ENCODE results near the gene RAD51B. TPM values are rescaled to one million over a fixed set of nuclear protein-coding genes. Genes with fewer than 3 reads are reported as not detected.

Gene RAD51B
- total and polyA plus RNA-seq, 7 donors, result 2.4 to 24.4 (median 7.1) TPM

GRCh38 chr14:68668028-68668427 is 848.4 kb downstream of the RAD51B start:
- Histone ChIP-seq H3K4me1 (peaks cover 0 to 100% (median 96%) of the 10 kb centered on the region in 4 donors), H3K36me3 (no peaks in the 10 kb centered on the region), H3K9me3 (no peaks in the 10 kb centered on the region), H3K4me3 (no peak overlapping the region), H3K27me3 (no peaks in the 10 kb centered on the region), H3K27ac (peak overlapping the region; percentile 70 to 88 (median 81))
- WGBS, 2 donors, result 95 to 97% methylated on average over 4 of the region's 4 CpGs
- intact Hi-C loops (cut with DNase I), result loop anchor here (5.0 to 10.0 kb wide), 4 partner anchors 76 to 723 kb away; no protein-coding TSS in a partner anchor
- TF ChIP-seq POLR2A (IDR thresholded peaks at IDR 0.05) (no peak), CTCF (IDR thresholded peaks at IDR 0.05) (no peak), EP300 (IDR thresholded peaks at IDR 0.05) (no peak), POLR2AphosphoS5 (IDR thresholded peaks at IDR 0.05) (no peak)
- no peak for DNase-seq

- DNase-seq, result no peak
- intact Hi-C loops (cut with DNase I), result loop anchor here (5.0 to 10.0 kb wide), 4 partner anchors 76 to 724 kb away; no protein-coding TSS in a partner anchor
- H3K4me1 ChIP-seq, result peaks cover 0 to 98% (median 94%) of the 10 kb centered on the region in 4 donors
Measured at GRCh38 chr14:68668531-68668930, 849.0 kb downstream of the RAD51B start.

GRCh38 chr14:68669111-68669511 is 849.5 kb downstream of the RAD51B start:
- H3K27ac ChIP-seq, result peak overlapping the region; percentile 70 to 88 (median 81)
- no peak overlapping the region for H3K4me3 ChIP-seq
- H3K36me3 ChIP-seq, result no peaks in the 10 kb centered on the region
- peaks cover 0 to 92% (median 89%) of the 10 kb centered on the region in 4 donors for H3K4me1 ChIP-seq
- intact Hi-C loops (cut with DNase I), result loop anchor here (5.0 to 10.0 kb wide), 4 partner anchors 77 to 724 kb away; no protein-coding TSS in a partner anchor
- no peak for TF ChIP-seq EP300 (IDR thresholded peaks at IDR 0.05)
- TF ChIP-seq POLR2AphosphoS5 (IDR thresholded peaks at IDR 0.05), result no peak
- TF ChIP-seq POLR2A (IDR thresholded peaks at IDR 0.05), result no peak
- TF ChIP-seq CTCF (IDR thresholded peaks at IDR 0.05), result no peak
- no peaks in the 10 kb centered on the region for H3K27me3 ChIP-seq
- WGBS, 2 donors, result 54 to 78% methylated on average over 3 of the region's 3 CpGs
- no peaks in the 10 kb centered on the region for H3K9me3 ChIP-seq
- peak; percentile 44 for DNase-seq

More at GRCh38 chr14:68668531-68668930, 849.0 kb downstream of the RAD51B start:
- no peaks in the 10 kb centered on the region for H3K27me3 ChIP-seq
- no peak for TF ChIP-seq POLR2A (IDR thresholded peaks at IDR 0.05)
- TF ChIP-seq CTCF (IDR thresholded peaks at IDR 0.05), result no peak
- no peak for TF ChIP-seq EP300 (IDR thresholded peaks at IDR 0.05)
- TF ChIP-seq POLR2AphosphoS5 (IDR thresholded peaks at IDR 0.05), result no peak
- H3K9me3 ChIP-seq, result no peaks in the 10 kb centered on the region
- peak overlapping the region; percentile 70 to 88 (median 81) for H3K27ac ChIP-seq
- H3K4me3 ChIP-seq, result no peak overlapping the region
- 87 to 89% methylated on average over 7 of the region's 7 CpGs for WGBS, 2 donors
- no peaks in the 10 kb centered on the region for H3K36me3 ChIP-seq

- Histone ChIP-seq H3K27ac (peak overlapping the region; percentile 70 to 88 (median 81)), H3K4me1 (peaks cover 0 to 85% (median 83%) of the 10 kb centered on the region in 4 donors), H3K4me3 (no peak overlapping the region), H3K9me3 (no peaks in the 10 kb centered on the region), H3K36me3 (no peaks in the 10 kb centered on the region), H3K27me3 (no peaks in the 10 kb centered on the region)
- no peak for TF ChIP-seq EP300 (IDR thresholded peaks at IDR 0.05)
- no peak for TF ChIP-seq POLR2AphosphoS5 (IDR thresholded peaks at IDR 0.05)
- TF ChIP-seq POLR2A (IDR thresholded peaks at IDR 0.05), result no peak
- TF ChIP-seq CTCF (IDR thresholded peaks at IDR 0.05), result no peak
- peak; percentile 64 for DNase-seq
- WGBS, 2 donors, result 84 to 88% methylated on average over 14 of the region's 14 CpGs
- intact Hi-C loops (cut with DNase I), result loop anchor here (5.0 to 10.0 kb wide), 4 partner anchors 77 to 725 kb away; no protein-coding TSS in a partner anchor
Measured at GRCh38 chr14:68669603-68670358, 850.2 kb downstream of the RAD51B start.
